H1 (cell line): ENCODE measurements around the gene MRPL33. TPM values are rescaled to one million over a fixed set of nuclear protein-coding genes. Genes with fewer than 3 reads are reported as not detected.

ENCODE experiments used
- CTCF ChIA-PET: fragments of 300-600 bp; sonication (Branson Sonifier 250); formaldehyde crosslinking; loops from one replicate; lab custom pipeline; 2021; ENCODE audit not compliant: partially characterized antibody; lab: Charles Lee
- POLR2A ChIA-PET: fragments of 300-600 bp; sonication (Branson Sonifier 250); formaldehyde crosslinking; loops from one replicate; lab custom pipeline; 2021; ENCODE audit warnings: inconsistent platforms; ENCODE audit not compliant: partially characterized antibody; lab: Charles Lee
- DNase-seq, 2 experiments: peaks; one replicate each; pipeline versions ENCODE4 v3.0.0 to v3.0.0-alpha.2; 2010 to 2022; ENCODE audit warnings: low spot score in 2 of 2, low read depth in 1 of 2, mixed read lengths in 1 of 2
- FAIRE-seq: peaks from 2 replicates; lab custom pipeline; 2011; peaks lifted over from hg19 to GRCh38; lab: Jason Lieb, UNC
- H2AFZ ChIP-seq: 2 replicates; pipeline ENCODE4 v1.8.1; 2012; ENCODE audit warnings: low read length, inconsistent platforms
- H2AK5ac ChIP-seq: 2 replicates; pipeline ENCODE4 v1.6.1; 2013; ENCODE audit warnings: low read depth, low read length
- H2BK120ac ChIP-seq: replicated peaks from 2 replicates; pipeline ENCODE3; 2013; ENCODE audit warnings: low read depth, low read length, inconsistent platforms
- H2BK12ac ChIP-seq: 2 replicates; pipeline ENCODE4 v1.6.1; 2013; ENCODE audit warnings: low read depth, low read length
- H2BK15ac ChIP-seq: 2 replicates; pipeline ENCODE4 v1.6.1; 2013; ENCODE audit warnings: low read length
- H2BK20ac ChIP-seq: 2 replicates; pipeline ENCODE4 v1.6.1; 2013; ENCODE audit warnings: low read length
- H2BK5ac ChIP-seq: 2 replicates; pipeline ENCODE4 v1.6.1; 2013; ENCODE audit warnings: low read depth, low read length
- H3K14ac ChIP-seq: 2 replicates; pipeline ENCODE4 v1.6.1; 2013; ENCODE audit warnings: inconsistent platforms; ENCODE audit not compliant: insufficient read length
- H3K18ac ChIP-seq: 2 replicates; pipeline ENCODE4 v1.6.1; 2013; ENCODE audit warnings: low read length; ENCODE audit errors: extremely low read depth
- H3K23ac ChIP-seq: 2 replicates; pipeline ENCODE4 v1.6.1; 2013; ENCODE audit warnings: inconsistent platforms; ENCODE audit not compliant: insufficient read length
- H3K23me2 ChIP-seq: 2 replicates; pipeline ENCODE4 v1.6.1; 2013; ENCODE audit warnings: low read depth, low read length
- H3K27ac ChIP-seq: 2 replicates; pipeline ENCODE4 v1.6.1; 2011; ENCODE audit warnings: low read depth, low read length, inconsistent platforms
- H3K27me3 ChIP-seq, 4 experiments: replicated peaks in 1 of 4; 1 replicate in 1 of 4; 2 replicates in 3 of 4; pipeline versions ENCODE4 v1.6.1 to v1.8.1; 2011 to 2013; ENCODE audit warnings: low read length in 3 of 4, mild to moderate bottlenecking in 3 of 4, inconsistent platforms in 2 of 4, mixed read lengths in 2 of 4, moderate library complexity in 1 of 4; ENCODE audit not compliant: control insufficient read depth in 3 of 4, insufficient read depth in 3 of 4; ENCODE audit errors: extremely low read depth in 1 of 4
- H3K36me3 ChIP-seq, 4 experiments: 2 replicates each; pipeline versions ENCODE4 v1.6.1 to v1.8.1; 2011 to 2013; ENCODE audit warnings: mild to moderate bottlenecking in 4 of 4, low read length in 3 of 4, moderate library complexity in 2 of 4, control low read depth in 1 of 4, inconsistent platforms in 1 of 4; ENCODE audit not compliant: insufficient read depth in 4 of 4, control insufficient read depth in 2 of 4
- H3K4ac ChIP-seq: replicated peaks from 2 replicates; pipeline ENCODE3; 2013; ENCODE audit warnings: low read length, low read depth, mixed read lengths, inconsistent platforms; ENCODE audit not compliant: insufficient read length
- H3K4me1 ChIP-seq, 4 experiments: replicated peaks in 1 of 4; 1 replicate in 1 of 4; 2 replicates in 3 of 4; pipeline versions ENCODE4 v1.6.1 to v1.8.1; 2011 to 2013; ENCODE audit warnings: low read length in 3 of 4, inconsistent platforms in 2 of 4, mixed read lengths in 1 of 4; ENCODE audit not compliant: insufficient read depth in 4 of 4, control insufficient read depth in 3 of 4
- H3K4me2 ChIP-seq, 2 experiments: 2 replicates each; pipeline versions ENCODE4 v1.6.1 to v1.8.1; 2011 to 2013; ENCODE audit warnings: low read depth in 2 of 2, low read length in 2 of 2, control low read depth in 1 of 2, inconsistent platforms in 1 of 2, mild to moderate bottlenecking in 1 of 2; ENCODE audit not compliant: insufficient read depth in 1 of 2
- H3K4me3 ChIP-seq, 4 experiments: fragments of 200-600, 300-600 bp in 1 of 4; sonication (generic), shearing (Covaris generic), sonication (Bioruptor Twin) in 1 of 4; 2 replicates each; pipeline versions ENCODE4 v1.5.1 to v1.8.1; 2011 to 2016; ENCODE audit warnings: low read length in 4 of 4, low read depth in 3 of 4, control low read depth in 2 of 4, inconsistent platforms in 2 of 4, mild to moderate bottlenecking in 2 of 4, mixed read lengths in 1 of 4, moderate library complexity in 1 of 4; ENCODE audit not compliant: insufficient read depth in 2 of 4; ENCODE audit errors: extremely low read depth in 1 of 4
- H3K56ac ChIP-seq: replicated peaks from 2 replicates; pipeline ENCODE3; 2013; ENCODE audit warnings: low read depth, mild to moderate bottlenecking, mixed read lengths, low read length, inconsistent platforms; ENCODE audit not compliant: insufficient read length
- H3K79me1 ChIP-seq: 2 replicates; pipeline ENCODE4 v1.6.1; 2013; ENCODE audit warnings: low read depth, low read length, control low read depth
- H3K79me2 ChIP-seq, 2 experiments: 2 replicates each; pipeline versions ENCODE4 v1.6.1 to v1.8.1; 2012 to 2013; ENCODE audit warnings: low read length in 2 of 2, mild to moderate bottlenecking in 2 of 2, inconsistent platforms in 1 of 2; ENCODE audit not compliant: insufficient read depth in 2 of 2, control insufficient read depth in 1 of 2
- H3K9ac ChIP-seq, 4 experiments: replicated peaks in 1 of 4; 1 replicate in 1 of 4; 2 replicates in 3 of 4; pipeline versions ENCODE4 v1.6.1 to v1.8.1; 2011 to 2013; ENCODE audit warnings: low read depth in 3 of 4, low read length in 3 of 4, control low read depth in 2 of 4, mild to moderate bottlenecking in 2 of 4, moderate library complexity in 2 of 4, inconsistent platforms in 1 of 4; ENCODE audit errors: extremely low read depth in 1 of 4
- H3K9me3 ChIP-seq, 2 experiments: 2 replicates each; pipeline versions ENCODE4 v1.6.1 to v1.8.1; 2012 to 2013; ENCODE audit warnings: mild to moderate bottlenecking in 2 of 2, moderate library complexity in 2 of 2, control low read depth in 1 of 2, inconsistent platforms in 1 of 2, low read depth in 1 of 2, low read length in 1 of 2, mixed read lengths in 1 of 2; ENCODE audit not compliant: insufficient read depth in 2 of 2
- H4K20me1 ChIP-seq, 2 experiments: replicated peaks in 1 of 2; 2 replicates each; pipeline versions ENCODE3 to v1.8.1; 2011 to 2013; ENCODE audit warnings: inconsistent platforms in 2 of 2, low read length in 2 of 2, mild to moderate bottlenecking in 1 of 2; ENCODE audit not compliant: insufficient read depth in 2 of 2, control insufficient read depth in 1 of 2
- H4K5ac ChIP-seq: 2 replicates; pipeline ENCODE4 v1.6.1; 2013; ENCODE audit warnings: low read length, low read depth, mixed read lengths, inconsistent platforms; ENCODE audit not compliant: insufficient read length
- H4K8ac ChIP-seq: 2 replicates; pipeline ENCODE4 v1.8.0; 2013; ENCODE audit warnings: mild to moderate bottlenecking, moderate library complexity, low read length, inconsistent platforms; ENCODE audit not compliant: insufficient read depth; ENCODE audit errors: extremely low read depth
- H4K91ac ChIP-seq: replicated peaks from 2 replicates; pipeline ENCODE3; 2013; ENCODE audit warnings: low read length, mixed read lengths, inconsistent platforms; ENCODE audit not compliant: insufficient read length
- BCL11A ChIP-seq, 2 experiments: IDR thresholded peaks; one replicate each; pipeline ENCODE4 v1.6.1; 2011; ENCODE audit warnings: low read depth in 2 of 2, low read length in 2 of 2, mild to moderate bottlenecking in 2 of 2
- CHD2 ChIP-seq: IDR thresholded peaks from 2 replicates; pipeline ENCODE4 v1.6.1; 2012; ENCODE audit warnings: low read length, improper control_type of control experiment
- SIN3A ChIP-seq, 2 experiments: IDR thresholded peaks in 1 of 2; conservative IDR thresholded peaks in 1 of 2; 2 replicates each; pipeline ENCODE4 v1.6.1; 2011 to 2012; ENCODE audit warnings: low read length in 2 of 2, improper control_type of control experiment in 1 of 2, low read depth in 1 of 2, mild to moderate bottlenecking in 1 of 2
- SIRT6 ChIP-seq: IDR thresholded peaks from one replicate; pipeline ENCODE4 v1.7.1; 2012; ENCODE audit warnings: low read length, inconsistent platforms
- TAF7 ChIP-seq: optimal IDR thresholded peaks from 2 replicates; pipeline ENCODE3; 2011; ENCODE audit warnings: low read depth, mild to moderate bottlenecking, inconsistent platforms, low read length, moderate library complexity, borderline replicate concordance
- TCF12 ChIP-seq: IDR thresholded peaks from 2 replicates; pipeline ENCODE4 v1.6.1; 2011; ENCODE audit warnings: low read depth, mild to moderate bottlenecking, low read length
- WGBS, 2 experiments: shearing (Covaris generic) in 1 of 2; methylation state at CpG; one replicate each; pipeline versions ENCODE4 v1.1.6 to v1.1.7; 2013 to 2015; ENCODE audit warnings: low lambda C conversion rate in 2 of 2, mixed read lengths in 2 of 2, inconsistent platforms in 1 of 2, low coverage in 1 of 2, missing lambda C conversion rate in 1 of 2; ENCODE audit not compliant: insufficient replicate concordance in 2 of 2, insufficient coverage in 1 of 2, insufficient read length in 1 of 2; ENCODE audit errors: extremely low coverage in 1 of 2, missing lambda C conversion rate in 1 of 2; 5-methylcytosine and 5-hydroxymethylcytosine counted together
- polyA plus RNA-seq, 7 experiments: library from polyadenylated mRNA; depleted of rRNA in 3 of 7; stranded (reverse) in 5 of 7; unstranded in 2 of 7; fragments of >200 nt in 5 of 7; fragments of 200-250 nt in 2 of 7; gene quantifications; 1 replicate in 5 of 7; 2 replicates in 1 of 7; 4 replicates in 1 of 7; pipeline versions ENCODE4 v1.2.1 to v1.2.3, GENCODE V29; 2011 to 2013; ENCODE audit warnings: missing spikeins in 2 of 7, mixed read lengths in 2 of 7
- total RNA-seq: library from RNA; stranded (reverse); fragmentation: NEBNext Ultra II Directional; extraction: Animal tissue kit (Norgen Biotek cat#: 25700); gene quantifications from 2 replicates; pipeline ENCODE4 v1.2.1, GENCODE V29; 2021
- TF ChIP-seq, protein P1 (sequence below): IDR thresholded peaks from 2 replicates; pipeline ENCODE4 v1.6.1; 2011; ENCODE audit warnings: low read depth, mild to moderate bottlenecking, low read length; ENCODE audit not compliant: insufficient read depth
- TF ChIP-seq, protein P2 (sequence below): IDR thresholded peaks from 2 replicates; pipeline ENCODE4 v1.6.1; 2011; ENCODE audit warnings: low read length, improper control_type of control experiment

Gene MRPL33
- total and polyA plus RNA-seq, 2 of the 8 experiments (the other 6 are each of a cell fraction or from before 2014, with no cell fraction given): 24.3 to 62.9 TPM

DNA sequence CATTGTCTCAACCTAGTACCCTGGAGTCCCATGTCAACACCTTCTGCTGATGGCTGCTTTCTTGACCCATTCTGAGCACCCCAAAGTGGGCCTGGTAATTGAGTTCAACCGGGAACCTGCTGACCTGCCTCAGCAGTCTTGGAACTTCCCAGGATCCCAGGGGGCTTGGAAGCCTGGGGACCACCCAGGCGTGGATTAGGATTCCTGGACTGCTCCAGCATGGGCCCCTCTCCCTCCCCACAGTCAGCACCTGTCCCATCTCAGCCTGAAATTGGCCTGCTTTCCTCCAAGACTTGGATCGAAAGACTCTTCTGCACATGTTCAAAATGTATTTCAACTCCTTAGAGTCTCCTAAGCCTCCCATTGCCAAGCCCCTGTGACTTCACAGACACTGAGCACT lies 15.4 kb upstream of the MRPL33 start:
- H3K4ac ChIP-seq: no peak overlapping the region
- H3K9me3 ChIP-seq: no peaks in the 10 kb centered on the region
- FAIRE-seq (no peak), DNase-seq (no peak)
- no peak for TF ChIP-seq BCL11A (IDR thresholded peaks at IDR 0.05; ENCODE audit: low read depth in 2 of 2, low read length in 2 of 2)
- no peak for TF ChIP-seq TCF12
- TF ChIP-seq SIRT6: no peak
- TF ChIP-seq, protein P1, sequence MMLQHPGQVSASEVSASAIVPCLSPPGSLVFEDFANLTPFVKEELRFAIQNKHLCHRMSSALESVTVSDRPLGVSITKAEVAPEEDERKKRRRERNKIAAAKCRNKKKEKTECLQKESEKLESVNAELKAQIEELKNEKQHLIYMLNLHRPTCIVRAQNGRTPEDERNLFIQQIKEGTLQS: no peak
- TF ChIP-seq, protein P2, sequence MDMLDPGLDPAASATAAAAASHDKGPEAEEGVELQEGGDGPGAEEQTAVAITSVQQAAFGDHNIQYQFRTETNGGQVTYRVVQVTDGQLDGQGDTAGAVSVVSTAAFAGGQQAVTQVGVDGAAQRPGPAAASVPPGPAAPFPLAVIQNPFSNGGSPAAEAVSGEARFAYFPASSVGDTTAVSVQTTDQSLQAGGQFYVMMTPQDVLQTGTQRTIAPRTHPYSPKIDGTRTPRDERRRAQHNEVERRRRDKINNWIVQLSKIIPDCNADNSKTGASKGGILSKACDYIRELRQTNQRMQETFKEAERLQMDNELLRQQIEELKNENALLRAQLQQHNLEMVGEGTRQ: no peak
- TF ChIP-seq CHD2: no peak
- TF ChIP-seq SIN3A (conservative IDR thresholded peaks at IDR 0.05 in 1 of 2, IDR thresholded peaks at IDR 0.05 in 1 of 2; ENCODE audit: low read depth in 1 of 2, low read length in 2 of 2): no peak
- no peak for TF ChIP-seq TAF7
- no peak overlapping the region for H2AK5ac ChIP-seq
- no peaks in the 10 kb centered on the region for H4K20me1 ChIP-seq
- CTCF ChIA-PET: interaction anchor here (0.6 kb wide), 2 partner anchors 13 to 49 kb away, joined by 3 read pairs; no protein-coding TSS in a partner anchor
- H2BK5ac ChIP-seq: no peak overlapping the region
- H4K5ac ChIP-seq: no peak overlapping the region
- H3K4me2 ChIP-seq: no peak overlapping the region
- H3K9ac ChIP-seq: no peak overlapping the region
- H2BK20ac ChIP-seq: no peak overlapping the region
- no peak overlapping the region for H3K4me3 ChIP-seq
- no peak overlapping the region for H3K23ac ChIP-seq
- peaks cover 3 to 13% (median 8%) of the 10 kb centered on the region in 4 experiments; a peak in 6 of 7 replicates for H3K4me1 ChIP-seq
- POLR2A ChIA-PET: interaction anchor here (0.7 to 1.5 kb wide), 2 partner anchors 12 to 41 kb away, joined by 3 to 6 read pairs; no protein-coding TSS in a partner anchor
- no peak overlapping the region for H3K14ac ChIP-seq
- 94% methylated on average over 3 of the region's 3 CpGs; no CpG with 5 or more reads in 1 of the 2 experiments for WGBS, 2 experiments
- H3K27me3 ChIP-seq: no peaks in the 10 kb centered on the region
- H3K23me2 ChIP-seq: no peaks in the 10 kb centered on the region; the same call in 1 of the 2 replicates
- H4K8ac ChIP-seq: no peak overlapping the region
- H4K91ac ChIP-seq: no peak overlapping the region
- no peak overlapping the region for H2BK120ac ChIP-seq
- no peaks in the 10 kb centered on the region for H3K36me3 ChIP-seq
- H3K18ac ChIP-seq: no peak overlapping the region
- H2AFZ ChIP-seq: no peak overlapping the region
- no peaks in the 10 kb centered on the region for H3K79me1 ChIP-seq
- H3K79me2 ChIP-seq: no peaks in the 10 kb centered on the region
- H3K56ac ChIP-seq: no peak overlapping the region
- H2BK12ac ChIP-seq: no peak overlapping the region
- H3K27ac ChIP-seq: no peak overlapping the region
- H2BK15ac ChIP-seq: no peak overlapping the region
